PC-3 (cell line): ENCODE data around the gene CTNNA2. TPM values are rescaled to one million over a fixed set of nuclear protein-coding genes. Genes with fewer than 3 reads are reported as not detected.

Source experiments
- ATAC-seq: fragments of 200-7000 bp; cut with Tn5 transposase; 2 replicates; pipeline ENCODE4 v1.9.1; 2020; ENCODE audit warnings: mild to moderate bottlenecking, moderate library complexity
- BruUV-seq: library from RNA; stranded (reverse); fragments of 400-500 nt; replicated peaks from 2 replicates; lab custom pipeline; 2021; lab: Mats Ljungman, UMichigan
- CTCF ChIA-PET: fragments of 300-600 bp; sonication (Branson Sonifier 250); formaldehyde crosslinking; loops from one replicate; lab custom pipeline; 2022; ENCODE audit warnings: antibody characterized with exemption; lab: Charles Lee
- POLR2A ChIA-PET: fragments of 300-600 bp; sonication (Branson Sonifier 250); formaldehyde crosslinking; loops from one replicate; lab custom pipeline; 2022; ENCODE audit warnings: antibody characterized with exemption; ENCODE audit not compliant: unreplicated experiment; lab: Charles Lee
- DNase-seq: peaks from one replicate; pipeline ENCODE4 v3.0.0-alpha.2; 2015
- H2AFZ ChIP-seq: fragments of 300-600 bp; sonication (generic); 2 replicates; pipeline ENCODE4 v1.6.0; 2016; ENCODE audit warnings: antibody characterized with exemption, low read length
- H3F3A ChIP-seq: fragments of 300-600 bp; sonication (generic); one replicate; pipeline ENCODE4 v1.6.0; 2017; ENCODE audit warnings: antibody characterized with exemption, low read length, control low read depth, mild to moderate bottlenecking; ENCODE audit not compliant: unreplicated experiment
- H3K27ac ChIP-seq: fragments of 300-600 bp; sonication (generic); 2 replicates; pipeline ENCODE4 v1.5.1; 2016; ENCODE audit warnings: mild to moderate bottlenecking, low read length
- H3K27me3 ChIP-seq: fragments of 300-600 bp; sonication (generic); 2 replicates; pipeline ENCODE4 v1.6.1; 2016; ENCODE audit warnings: low read length, mixed read lengths
- H3K36me3 ChIP-seq: fragments of 300-600 bp; sonication (generic); 2 replicates; pipeline ENCODE4 v1.6.1; 2016; ENCODE audit warnings: low read depth, mixed run types, low read length, mixed read lengths
- H3K4me1 ChIP-seq: fragments of 300-600 bp; sonication (generic); 2 replicates; pipeline ENCODE4 v1.5.1; 2016; ENCODE audit warnings: low read length; ENCODE audit not compliant: insufficient read depth
- H3K4me2 ChIP-seq: fragments of 300-600 bp; sonication (generic); 2 replicates; pipeline ENCODE4 v1.6.0; 2016; ENCODE audit warnings: low read length
- H3K4me3 ChIP-seq: fragments of 300-600 bp; sonication (generic); 2 replicates; pipeline ENCODE4 v1.5.1; 2016; ENCODE audit warnings: mild to moderate bottlenecking, low read length, mixed read lengths
- H3K79me2 ChIP-seq: fragments of 300-600 bp; sonication (generic); 2 replicates; pipeline ENCODE4 v1.6.1; 2017; ENCODE audit warnings: low read length, mixed read lengths
- H3K9ac ChIP-seq: fragments of 300-600 bp; sonication (generic); 2 replicates; pipeline ENCODE4 v1.6.0; 2016; ENCODE audit warnings: mild to moderate bottlenecking, low read length
- H3K9me2 ChIP-seq: fragments of 300-600 bp; sonication (generic); replicated peaks from 2 replicates; pipeline ENCODE4 v1.6.1; 2016; ENCODE audit warnings: mixed run types, low read length, mixed read lengths
- H3K9me3 ChIP-seq: fragments of 300-600 bp; sonication (generic); 2 replicates; pipeline ENCODE4 v1.6.1; 2016; ENCODE audit warnings: low read length, mixed read lengths
- H4K20me1 ChIP-seq: fragments of 300-600 bp; sonication (generic); 2 replicates; pipeline ENCODE4 v1.6.1; 2016; ENCODE audit warnings: low read length, mixed read lengths
- EZH2 ChIP-seq: fragments of 300-600 bp; sonication (generic); IDR thresholded peaks from one replicate; pipeline ENCODE4 v1.6.1; 2017; ENCODE audit warnings: antibody characterized with exemption, mild to moderate bottlenecking, low read length; ENCODE audit not compliant: unreplicated experiment
- EZH2phosphoT487 ChIP-seq: fragments of 300-600 bp; sonication (generic); IDR thresholded peaks from 2 replicates; pipeline ENCODE4 v1.6.1; 2018; ENCODE audit warnings: mild to moderate bottlenecking, antibody characterized with exemption, low read length, borderline replicate concordance
- intact Hi-C: fragments of 100-400 bp; cut with micrococcal nuclease; formaldehyde crosslinking; loops from 2 replicates; pipeline ENCODE4 v1.9.0; 2023
- total RNA-seq: library from RNA; depleted of rRNA; stranded (reverse); fragments of >200 nt; gene quantifications from 2 replicates; pipeline ENCODE4 v1.2.3, GENCODE V29; 2014
- TF ChIP-seq, protein P1 (sequence below): fragments of 300-600 bp; sonication (generic); conservative IDR thresholded peaks from 2 replicates; pipeline ENCODE4 v1.5.1; 2017; ENCODE audit warnings: antibody characterized with exemption, low read depth, mild to moderate bottlenecking, low read length

The CTNNA2 gene
- total RNA-seq, 1 experiment from 2014 or later, result not detected

DNA sequence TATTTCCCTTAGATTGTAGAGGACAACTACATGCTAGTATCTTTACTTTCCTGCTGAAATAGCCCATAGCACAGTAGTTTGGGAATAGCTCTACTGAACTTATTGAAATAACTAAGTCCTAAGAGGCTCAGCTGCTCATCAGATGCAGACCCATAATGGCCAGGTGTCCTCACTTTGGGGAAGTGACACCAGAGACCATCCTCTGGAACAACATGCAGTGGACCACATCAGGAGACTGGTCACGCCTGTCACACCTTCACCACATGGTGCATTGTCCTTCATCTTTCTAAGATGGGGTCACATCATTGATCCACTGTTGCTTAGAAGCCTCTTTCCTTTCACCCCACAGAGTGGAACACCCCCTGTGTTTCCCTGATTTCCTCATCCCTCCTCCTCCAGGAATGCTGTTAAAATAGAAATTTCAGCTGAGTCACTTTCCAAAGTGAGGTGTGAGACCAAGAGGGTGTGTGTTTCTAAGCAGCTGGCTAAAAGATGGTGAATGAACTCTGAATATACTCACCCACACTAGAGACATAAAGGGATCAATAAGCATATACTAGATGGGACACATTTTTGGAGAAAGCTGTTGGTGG, 1006.9 kb downstream of the CTNNA2 start:
- Histone ChIP-seq H3K79me2 (no peaks in the 10 kb centered on the region), H3K9me3 (no peaks in the 10 kb centered on the region), H3K4me2 (no peak overlapping the region), H3K27ac (no peak overlapping the region), H3K9ac (no peak overlapping the region), H3K9me2 (no peaks in the 10 kb centered on the region), H2AFZ (no peak overlapping the region), H3K36me3 (no peaks in the 10 kb centered on the region), H3K27me3 (peaks cover 8% of the 10 kb centered on the region; the same call in 1 of the 2 replicates), H4K20me1 (no peaks in the 10 kb centered on the region), H3K4me3 (no peak overlapping the region), H3F3A (no peaks in the 10 kb centered on the region), H3K4me1 (no peaks in the 10 kb centered on the region)
- ChIA-PET CTCF (no interaction called here), POLR2A (no interaction called here)
- intact Hi-C loops, result no loop called here
- ATAC-seq, result no peak
- no peak for TF ChIP-seq EZH2
- no peak for TF ChIP-seq EZH2phosphoT487
- TF ChIP-seq, protein P1, sequence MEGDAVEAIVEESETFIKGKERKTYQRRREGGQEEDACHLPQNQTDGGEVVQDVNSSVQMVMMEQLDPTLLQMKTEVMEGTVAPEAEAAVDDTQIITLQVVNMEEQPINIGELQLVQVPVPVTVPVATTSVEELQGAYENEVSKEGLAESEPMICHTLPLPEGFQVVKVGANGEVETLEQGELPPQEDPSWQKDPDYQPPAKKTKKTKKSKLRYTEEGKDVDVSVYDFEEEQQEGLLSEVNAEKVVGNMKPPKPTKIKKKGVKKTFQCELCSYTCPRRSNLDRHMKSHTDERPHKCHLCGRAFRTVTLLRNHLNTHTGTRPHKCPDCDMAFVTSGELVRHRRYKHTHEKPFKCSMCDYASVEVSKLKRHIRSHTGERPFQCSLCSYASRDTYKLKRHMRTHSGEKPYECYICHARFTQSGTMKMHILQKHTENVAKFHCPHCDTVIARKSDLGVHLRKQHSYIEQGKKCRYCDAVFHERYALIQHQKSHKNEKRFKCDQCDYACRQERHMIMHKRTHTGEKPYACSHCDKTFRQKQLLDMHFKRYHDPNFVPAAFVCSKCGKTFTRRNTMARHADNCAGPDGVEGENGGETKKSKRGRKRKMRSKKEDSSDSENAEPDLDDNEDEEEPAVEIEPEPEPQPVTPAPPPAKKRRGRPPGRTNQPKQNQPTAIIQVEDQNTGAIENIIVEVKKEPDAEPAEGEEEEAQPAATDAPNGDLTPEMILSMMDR, result no peak
- DNase-seq, result no peak
- BruUV-seq, result no TSS peak

DNA sequence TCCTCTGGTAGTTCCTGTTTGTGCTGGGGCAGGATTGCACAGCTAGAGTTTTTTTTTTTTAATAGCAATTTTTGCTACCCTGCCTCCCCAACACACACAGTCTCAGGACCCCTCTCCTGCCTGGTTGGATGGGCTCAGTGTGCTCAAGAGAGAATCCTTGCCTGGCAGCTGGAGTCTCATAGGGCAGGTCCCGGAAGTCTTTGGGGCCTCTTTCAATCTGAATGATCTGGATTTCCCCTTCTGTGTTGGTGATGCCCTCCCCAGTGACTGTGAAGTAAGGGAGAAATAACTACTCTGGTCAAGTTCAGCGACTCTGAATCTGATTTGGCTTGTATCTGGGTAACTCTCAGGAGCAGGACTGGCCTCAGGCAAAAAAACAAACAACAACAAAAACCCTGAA, 1012.3 kb downstream of the CTNNA2 start:
- Histone ChIP-seq H4K20me1 (no peaks in the 10 kb centered on the region), H3K27me3 (peaks cover 8% of the 10 kb centered on the region; the same call in 1 of the 2 replicates), H3K27ac (no peak overlapping the region), H3K9ac (no peak overlapping the region), H3K9me2 (no peaks in the 10 kb centered on the region), H3K79me2 (no peaks in the 10 kb centered on the region), H3F3A (no peaks in the 10 kb centered on the region), H3K4me1 (no peaks in the 10 kb centered on the region), H3K9me3 (no peaks in the 10 kb centered on the region), H2AFZ (no peak overlapping the region), H3K4me3 (no peak overlapping the region), H3K36me3 (no peaks in the 10 kb centered on the region), H3K4me2 (no peak overlapping the region)
- TF ChIP-seq EZH2 (no peak), EZH2phosphoT487 (no peak)
- TF ChIP-seq, protein P1, result no peak
- no peak for ATAC-seq
- intact Hi-C loops, result no loop called here
- ChIA-PET CTCF (no interaction called here), POLR2A (no interaction called here)
- DNase-seq, result no peak
- BruUV-seq, result no TSS peak

DNA sequence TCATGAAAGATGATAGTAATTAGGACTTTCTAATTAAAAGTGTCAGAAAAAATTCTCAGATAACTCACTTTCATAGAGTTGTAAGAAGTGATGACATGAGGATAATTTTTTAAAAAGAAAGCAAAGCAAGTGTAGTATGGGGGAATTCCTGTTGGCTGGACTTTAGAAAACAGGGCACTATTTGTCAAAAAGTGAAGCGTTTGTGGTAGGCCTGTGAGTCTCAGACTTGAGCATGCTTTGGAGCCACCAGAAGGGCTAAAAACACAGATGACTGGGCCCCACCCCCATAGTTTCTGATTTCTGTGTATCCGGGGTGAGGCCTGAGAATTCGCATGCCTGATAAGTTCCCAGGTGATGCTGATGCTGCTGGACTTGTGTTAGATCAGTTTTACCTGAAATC, 1014.3 kb downstream of the CTNNA2 start:
- Histone ChIP-seq H3K4me1 (no peaks in the 10 kb centered on the region), H3K4me3 (no peak overlapping the region), H3K27ac (no peak overlapping the region), H4K20me1 (no peaks in the 10 kb centered on the region), H3K79me2 (no peaks in the 10 kb centered on the region), H3K27me3 (peaks cover 4% of the 10 kb centered on the region; the same call in 1 of the 2 replicates), H3K9me3 (no peaks in the 10 kb centered on the region), H3K9ac (no peak overlapping the region), H3K36me3 (no peaks in the 10 kb centered on the region), H2AFZ (no peak overlapping the region), H3K4me2 (no peak overlapping the region), H3F3A (no peaks in the 10 kb centered on the region), H3K9me2 (no peaks in the 10 kb centered on the region)
- CTCF ChIA-PET, result no interaction called here
- TF ChIP-seq, protein P1, result no peak
- TF ChIP-seq EZH2 (no peak), EZH2phosphoT487 (no peak)
- DNase-seq (no peak), ATAC-seq (no peak)
- intact Hi-C loops, result no loop called here
- BruUV-seq, result no TSS peak
- POLR2A ChIA-PET, result no interaction called here
